Stimulated activated naive CD8-positive, alpha-beta T cell treated with anti-CD3 and anti-CD28 coated beads, Interleukin-15, Interleukin-2, amounts not matched to agents 100 U/mL and 50 U/mL, for 24 hours (primary cell): Measurements from ENCODE around the gene ZMYND8.
"Not testable (repeated sequence)": the region's sequence is repeated elsewhere in the genome, so short reads cannot be mapped to it uniquely, and the experiment has no call there.

Experiments used
- ATAC-seq: fragments of 150-1000 bp; cut with Tn5 transposase; one replicate; pipeline ENCODE4 v1.10.0; 2021
- DNase-seq: peaks from one replicate; pipeline ENCODE4 v3.0.0; 2021

Gene ZMYND8

GRCh38 chr20:47370850-47371782 is 14.6 kb upstream of the ZMYND8 start:
- DNase-seq (no peak), ATAC-seq (no peak)

- no peak for DNase-seq
- ATAC-seq: no peak
Observed at GRCh38 chr20:47370214-47370613, 13.7 kb upstream of the ZMYND8 start.

GRCh38 chr20:47368301-47368700 is 11.8 kb upstream of the ZMYND8 start:
- no peak for ATAC-seq
- no peak for DNase-seq

DNA sequence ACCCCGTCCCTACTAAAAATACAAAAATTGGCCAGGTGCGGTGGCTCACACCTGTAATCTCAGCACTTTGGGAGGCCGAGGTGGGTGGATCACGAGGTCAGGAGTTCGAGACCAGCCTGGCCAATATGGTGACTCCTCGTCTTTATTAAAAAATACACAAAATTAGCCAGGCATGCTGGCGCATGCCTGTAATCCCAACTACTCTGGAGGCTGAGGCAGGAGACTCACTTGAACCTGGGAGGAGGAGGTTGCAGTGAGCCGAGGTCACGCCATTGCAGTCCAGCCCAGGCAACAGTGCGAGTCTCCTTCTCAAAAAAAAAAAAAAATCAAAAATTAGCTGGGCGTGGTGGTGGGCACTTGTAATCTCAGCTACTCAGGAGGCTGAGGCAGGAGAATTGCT is 9.8 kb upstream of the ZMYND8 start:
- DNase-seq, ATAC-seq: not testable (repeated sequence)

DNA sequence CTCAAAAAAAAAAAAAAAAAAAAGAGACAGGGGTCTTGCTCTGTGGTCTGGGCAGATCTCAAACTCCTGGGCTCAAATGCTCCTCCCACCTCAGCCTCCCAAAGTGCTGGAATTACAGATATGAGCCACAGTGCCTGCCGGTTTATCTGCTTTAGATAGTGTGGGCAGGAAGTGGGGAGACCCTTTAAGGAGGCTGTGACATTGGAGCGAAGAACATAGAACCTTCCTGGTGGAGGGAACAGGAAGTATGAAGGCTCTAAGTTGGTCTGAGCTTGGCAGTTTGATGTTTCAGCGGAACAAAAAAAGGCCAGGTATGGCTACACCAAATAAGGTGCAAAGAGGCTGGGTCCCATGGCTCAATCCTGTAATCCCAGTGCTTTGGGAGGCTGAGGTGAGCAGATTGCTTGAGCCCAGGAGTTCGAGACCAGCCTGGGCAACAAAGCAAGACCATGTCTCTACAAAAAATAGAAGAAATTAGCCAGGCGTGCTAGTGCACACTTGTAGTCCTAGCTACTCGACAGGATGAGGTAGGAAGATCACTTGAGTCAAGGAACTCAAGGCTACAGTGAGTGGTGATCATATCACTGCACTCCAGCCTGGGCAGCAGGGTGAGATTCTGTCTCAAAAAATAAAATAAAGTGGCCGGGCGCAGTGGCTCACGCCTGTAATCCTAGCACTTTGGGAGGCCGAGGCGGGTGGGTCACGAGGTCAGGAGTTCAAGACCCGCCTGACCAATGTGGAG is 8.7 kb upstream of the ZMYND8 start:
- no peak for ATAC-seq
- DNase-seq: no peak

DNA sequence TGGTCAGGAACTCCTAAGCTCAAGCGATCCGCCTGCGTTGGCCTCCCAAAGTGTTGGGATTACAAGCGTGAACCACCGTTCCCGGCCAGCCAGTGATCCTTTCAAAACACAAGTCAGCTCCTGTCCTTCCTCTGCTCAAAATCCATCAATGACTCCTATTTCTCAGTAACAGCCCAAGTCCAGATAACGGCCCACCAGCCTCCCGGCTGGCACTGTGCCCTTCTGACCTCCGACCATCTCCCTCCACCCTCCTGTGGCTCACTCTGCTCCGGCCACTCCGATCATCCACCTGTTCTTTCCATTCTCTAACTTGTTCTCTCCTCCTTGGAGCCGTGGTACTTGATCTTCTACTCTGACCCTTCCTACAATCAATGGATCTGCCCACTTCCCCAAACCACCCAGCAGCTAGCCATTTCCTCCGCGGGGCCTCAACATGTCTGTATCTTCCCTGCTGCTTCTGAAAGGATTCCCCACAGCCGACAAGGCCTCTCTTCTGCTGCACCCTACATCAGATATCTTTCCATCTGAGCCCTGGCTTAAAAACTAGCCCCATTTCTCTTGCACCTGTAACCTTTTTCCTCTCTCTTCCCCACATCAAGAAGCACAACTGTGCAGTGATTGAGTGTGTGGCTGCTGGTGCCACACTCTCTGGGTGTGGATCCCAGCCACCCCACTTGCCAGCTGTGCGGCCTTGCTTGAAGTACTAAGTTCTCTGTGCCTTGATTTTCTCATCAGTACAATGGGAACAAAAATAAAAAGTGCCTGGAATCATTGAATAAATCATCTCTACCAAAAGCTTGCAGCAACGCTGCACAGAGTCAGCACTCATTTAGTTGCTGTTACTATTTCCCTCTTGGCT is 6.1 kb upstream of the ZMYND8 start:
- ATAC-seq (no peak), DNase-seq (no peak)

DNA sequence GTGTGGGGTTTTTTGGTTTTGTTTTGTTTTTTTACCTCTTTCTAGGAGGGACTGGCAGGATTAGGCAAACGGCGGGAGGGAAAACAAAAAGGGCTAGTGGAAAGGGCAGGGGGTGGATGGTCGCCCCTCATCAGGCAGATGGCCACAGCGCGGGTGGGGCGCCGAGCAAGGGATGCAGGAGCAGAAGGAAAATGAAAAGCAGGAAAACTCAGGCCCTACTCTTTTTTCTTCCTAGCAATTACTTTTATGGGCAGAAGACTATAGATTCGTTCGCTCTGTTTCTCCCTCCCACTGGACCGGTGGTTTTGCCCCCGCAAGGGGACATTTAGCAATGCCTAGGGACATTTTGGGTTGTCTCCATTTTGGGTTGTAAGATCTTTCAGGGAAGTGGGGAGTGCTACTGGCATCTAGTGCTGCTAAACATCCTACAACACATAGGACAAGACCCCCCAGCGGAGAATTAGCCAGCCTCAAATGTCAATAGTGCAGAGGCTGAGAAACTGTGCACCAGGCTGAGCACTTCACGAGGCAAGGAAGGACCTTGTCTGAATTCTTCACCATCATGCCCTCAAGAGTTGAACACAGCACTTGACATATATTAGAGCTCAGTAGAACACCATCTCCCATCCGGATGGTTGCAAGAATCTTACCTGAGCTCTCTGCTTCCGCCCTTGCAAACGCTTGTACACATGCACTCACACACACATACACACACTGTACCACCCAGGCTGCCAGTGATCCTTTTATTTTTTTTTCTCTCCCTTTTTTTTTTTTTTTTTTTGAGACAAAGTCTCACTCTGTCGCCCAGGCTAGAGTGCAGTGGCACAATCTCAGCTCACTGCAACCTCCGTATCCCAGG is 4.8 kb upstream of the ZMYND8 start:
- DNase-seq: no peak
- no peak for ATAC-seq

GRCh38 chr20:47360297-47361056 is 4.0 kb upstream of the ZMYND8 start:
- DNase-seq: no peak
- no peak for ATAC-seq

GRCh38 chr20:47359530-47360296 is 3.2 kb upstream of the ZMYND8 start:
- no peak for ATAC-seq
- no peak for DNase-seq

DNA sequence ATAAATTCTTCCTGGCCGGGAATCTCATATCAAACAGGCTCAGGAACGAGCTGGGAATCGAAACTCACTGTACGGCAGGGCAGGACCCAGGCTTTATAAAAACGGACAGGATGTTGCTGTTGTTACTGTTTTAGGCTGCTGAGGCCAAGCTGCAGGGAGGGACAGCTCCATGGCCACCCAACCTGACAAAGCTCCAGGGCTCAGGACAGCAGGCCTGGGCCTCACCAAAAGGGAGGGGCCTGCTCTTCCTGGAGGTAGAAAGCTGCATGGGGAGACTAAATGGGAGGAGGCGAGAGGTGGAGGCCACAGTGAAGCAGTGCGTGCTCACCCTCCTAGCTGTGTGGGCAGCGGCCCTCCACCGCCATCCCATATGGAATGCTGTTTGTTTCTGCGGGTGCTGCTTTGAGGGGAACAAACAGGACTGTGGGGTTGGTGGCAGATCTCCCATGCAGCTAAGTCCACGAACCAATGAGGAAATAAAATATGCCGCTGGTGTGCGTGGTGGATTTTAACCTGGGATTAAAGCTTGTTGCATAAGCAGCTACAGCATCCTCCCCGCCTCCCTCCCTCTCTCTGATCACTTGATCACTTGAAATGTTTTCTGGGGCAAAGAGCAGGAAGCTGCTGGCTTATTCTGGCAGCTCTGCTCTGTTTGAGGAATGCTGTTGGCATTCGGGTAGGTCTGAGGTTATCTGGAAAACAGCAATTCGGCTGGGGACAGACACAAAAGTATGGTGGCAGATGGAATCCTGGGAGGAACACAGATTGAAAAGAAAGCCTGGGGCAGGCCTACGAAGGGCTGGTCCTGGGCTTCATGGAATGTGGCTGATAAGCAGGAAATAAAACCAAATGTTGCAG is 2.4 kb upstream of the ZMYND8 start:
- DNase-seq: no peak
- no peak for ATAC-seq

GRCh38 chr20:47358039-47358671 is 1.7 kb upstream of the ZMYND8 start:
- DNase-seq (no peak), ATAC-seq (no peak)

- ATAC-seq (peak; percentile 48), DNase-seq (peak; percentile 77)
Observed at GRCh38 chr20:47357296-47358038, 968 bp upstream of the ZMYND8 start.

DNA sequence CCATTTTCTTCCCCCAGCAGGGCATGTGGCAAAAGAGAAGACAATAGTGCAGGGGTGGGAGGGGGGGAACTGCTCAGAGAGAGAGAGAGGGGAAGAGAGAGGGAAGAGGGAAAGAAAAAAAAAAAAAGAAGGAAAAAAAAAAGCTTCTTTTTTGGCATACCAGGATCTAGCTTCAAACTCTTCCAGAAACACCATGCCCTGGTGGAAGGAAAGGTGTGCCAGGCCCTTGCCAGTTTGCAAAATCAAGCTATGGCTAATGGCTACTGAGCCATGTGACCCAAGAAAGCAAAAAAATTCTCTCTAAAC is 326 bp downstream of the ZMYND8 start:
- ATAC-seq: no peak
- DNase-seq: no peak

DNA sequence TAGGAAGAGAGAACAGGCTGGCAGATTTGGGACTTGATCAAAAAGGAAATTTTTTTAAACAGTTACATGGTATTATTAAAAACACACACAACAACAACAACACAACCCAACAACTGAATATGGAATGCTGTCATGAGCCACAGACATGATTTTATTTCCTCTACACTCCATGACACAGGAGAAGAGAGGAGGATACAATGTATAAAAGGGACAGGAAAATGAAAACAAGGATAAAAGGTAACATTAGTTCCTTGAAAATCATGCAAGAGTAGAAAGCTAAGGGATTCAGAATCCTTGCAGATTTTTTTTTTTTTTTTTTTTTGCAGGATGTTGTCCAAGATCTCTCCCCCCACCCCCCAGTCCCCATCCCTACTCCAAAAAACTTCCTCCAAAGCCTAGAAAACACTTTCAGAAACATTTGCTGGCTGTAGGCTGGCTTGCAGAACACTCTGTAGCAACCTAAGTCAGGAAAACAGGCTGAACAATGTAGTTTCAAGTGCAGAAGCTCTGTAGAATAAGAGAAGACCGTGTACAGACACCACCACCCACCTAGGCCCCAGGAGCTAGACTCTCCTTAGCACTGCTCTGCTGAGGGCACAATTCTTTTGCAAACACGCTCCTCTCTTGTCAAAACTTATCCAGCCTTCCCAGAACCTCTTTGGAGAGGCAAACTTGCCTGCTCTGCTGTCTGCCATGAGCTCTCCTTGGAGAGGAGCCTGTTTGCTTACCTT is 845 bp downstream of the ZMYND8 start:
- no peak for ATAC-seq
- DNase-seq: no peak

DNA sequence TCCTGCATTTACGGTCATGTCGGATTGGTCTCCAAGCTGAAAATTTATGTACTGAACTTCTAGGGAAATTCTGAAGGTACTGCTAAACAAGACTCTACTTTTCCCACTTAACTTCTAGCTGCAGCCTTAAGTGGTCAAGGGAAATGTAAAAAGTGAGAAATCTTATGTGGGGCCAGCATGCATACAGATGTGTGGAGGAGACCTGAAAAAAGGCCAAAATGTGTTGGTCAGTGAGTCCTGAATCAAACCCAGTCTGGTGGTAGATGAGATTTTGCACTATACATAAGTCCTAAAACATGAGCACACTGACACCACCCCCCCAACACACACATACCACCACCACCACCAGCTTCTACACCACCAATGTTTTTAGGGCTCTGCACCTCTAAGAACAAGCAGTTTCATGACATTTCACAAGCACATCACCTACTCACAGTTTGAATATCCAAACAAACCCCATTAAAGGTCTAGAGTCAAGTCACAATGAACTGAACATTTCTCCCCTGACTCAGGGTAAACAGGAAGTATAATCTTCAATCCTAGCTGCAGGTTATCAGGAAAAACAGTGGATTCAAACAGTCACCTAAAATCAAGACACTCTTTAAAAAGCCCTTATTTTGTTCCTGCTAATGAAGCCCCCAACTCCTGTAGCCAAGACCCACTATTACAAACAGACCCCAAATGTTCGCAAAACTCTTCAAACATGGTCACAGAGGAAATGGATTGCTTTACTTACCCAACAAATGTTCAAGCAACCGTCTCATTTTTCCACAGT is 1.6 kb downstream of the ZMYND8 start:
- no peak for ATAC-seq
- no peak for DNase-seq

DNA sequence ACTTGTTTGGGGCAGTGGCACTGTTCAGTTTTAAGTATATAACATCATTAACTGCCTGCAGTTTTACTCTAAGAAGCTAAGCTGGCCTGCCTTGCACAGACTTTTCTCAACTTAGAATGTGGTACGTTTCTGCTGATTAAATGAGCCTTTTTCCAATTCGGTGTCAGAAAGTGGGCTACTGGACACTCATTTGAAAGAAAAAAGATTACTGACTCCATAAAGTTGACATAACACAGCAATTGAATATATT is 2.1 kb downstream of the ZMYND8 start:
- no peak for DNase-seq
- no peak for ATAC-seq
